Chondrocyte (in vitro differentiated cells): ENCODE measurements around the gene HERC3. TPM values are rescaled to one million over a fixed set of nuclear protein-coding genes. Genes with fewer than 3 reads are reported as not detected.

ENCODE experiments used
- DNase-seq: peaks from one replicate; pipeline ENCODE4 v3.0.0; 2021; ENCODE audit warnings: mixed read lengths, low spot score
- H3K27ac Mint-ChIP-seq: one replicate; pipeline ENCODE4 v1.8.0; 2021; ENCODE audit warnings: mild to moderate bottlenecking, moderate library complexity, mixed read lengths; ENCODE audit not compliant: unreplicated experiment
- H3K27me3 Mint-ChIP-seq: 2 replicates; pipeline ENCODE4 v1.8.0; 2021; ENCODE audit warnings: low read depth, mixed read lengths
- H3K36me3 Mint-ChIP-seq: 2 replicates; pipeline ENCODE4 v1.8.0; 2021; ENCODE audit warnings: low read depth, mixed read lengths
- H3K4me1 Mint-ChIP-seq: 2 replicates; pipeline ENCODE4 v1.8.0; 2021; ENCODE audit warnings: low read depth, mild to moderate bottlenecking, mixed read lengths
- H3K4me3 Mint-ChIP-seq: one replicate; pipeline ENCODE4 v1.8.0; 2021; ENCODE audit warnings: mild to moderate bottlenecking, moderate library complexity, mixed read lengths; ENCODE audit not compliant: unreplicated experiment
- H3K9me3 Mint-ChIP-seq: 2 replicates; pipeline ENCODE4 v1.8.0; 2021; ENCODE audit warnings: low read depth, mixed read lengths
- total RNA-seq: library from RNA; stranded (reverse); gene quantifications from 3 replicates; pipeline ENCODE4 v1.2.1, GENCODE V29; 2021
- TF ChIP-seq, protein P1 (sequence below): fragments of 200-600 bp; sonication (generic); IDR thresholded peaks from 2 replicates; pipeline ENCODE4 v1.5.0; 2021; ENCODE audit warnings: antibody characterized with exemption, mild to moderate bottlenecking, moderate library complexity

HERC3 gene
- total RNA-seq, 1 donor from 2014 or later = 16.7 TPM

DNA sequence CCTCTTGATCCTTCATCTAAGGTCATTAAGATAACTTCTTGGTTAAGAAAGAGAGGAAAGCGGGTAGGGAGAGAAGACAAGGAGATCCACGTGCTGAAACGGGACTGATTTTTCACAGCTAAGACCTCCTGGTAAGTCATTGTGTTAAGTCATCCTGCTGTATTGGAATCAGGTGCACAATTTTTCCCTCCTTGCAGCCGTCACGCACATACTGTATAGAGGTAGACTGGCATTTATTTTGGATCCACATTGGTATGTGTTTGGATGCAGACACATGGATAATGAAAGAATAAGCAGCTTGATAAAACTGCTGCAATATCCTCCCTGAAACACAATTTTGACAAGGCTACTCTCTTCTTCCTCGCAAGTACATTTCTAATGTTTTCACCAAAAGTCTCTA lies 165.5 kb downstream of the HERC3 start:
- Mint-ChIP-seq H3K36me3 (no peaks in the 10 kb centered on the region), H3K27me3 (no peaks in the 10 kb centered on the region), H3K4me1 (peaks cover 59% of the 10 kb centered on the region), H3K9me3 (no peaks in the 10 kb centered on the region), H3K27ac (no peak overlapping the region), H3K4me3 (no peak overlapping the region)
- TF ChIP-seq, protein P1, sequence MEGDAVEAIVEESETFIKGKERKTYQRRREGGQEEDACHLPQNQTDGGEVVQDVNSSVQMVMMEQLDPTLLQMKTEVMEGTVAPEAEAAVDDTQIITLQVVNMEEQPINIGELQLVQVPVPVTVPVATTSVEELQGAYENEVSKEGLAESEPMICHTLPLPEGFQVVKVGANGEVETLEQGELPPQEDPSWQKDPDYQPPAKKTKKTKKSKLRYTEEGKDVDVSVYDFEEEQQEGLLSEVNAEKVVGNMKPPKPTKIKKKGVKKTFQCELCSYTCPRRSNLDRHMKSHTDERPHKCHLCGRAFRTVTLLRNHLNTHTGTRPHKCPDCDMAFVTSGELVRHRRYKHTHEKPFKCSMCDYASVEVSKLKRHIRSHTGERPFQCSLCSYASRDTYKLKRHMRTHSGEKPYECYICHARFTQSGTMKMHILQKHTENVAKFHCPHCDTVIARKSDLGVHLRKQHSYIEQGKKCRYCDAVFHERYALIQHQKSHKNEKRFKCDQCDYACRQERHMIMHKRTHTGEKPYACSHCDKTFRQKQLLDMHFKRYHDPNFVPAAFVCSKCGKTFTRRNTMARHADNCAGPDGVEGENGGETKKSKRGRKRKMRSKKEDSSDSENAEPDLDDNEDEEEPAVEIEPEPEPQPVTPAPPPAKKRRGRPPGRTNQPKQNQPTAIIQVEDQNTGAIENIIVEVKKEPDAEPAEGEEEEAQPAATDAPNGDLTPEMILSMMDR = no peak
- DNase-seq = no peak

Other genes starting within 250 kb of the HERC3 start
- gene HERC6, start 213.6 kb upstream of the HERC3 start, total RNA-seq = 0.79 to 1.0 TPM (median 1.0 TPM) in 3 replicates
- gene HERC5, start 135.4 kb upstream of the HERC3 start, total RNA-seq = 0.40 to 0.56 TPM (median 0.49 TPM) in 3 replicates
- gene PYURF, start 68.7 kb upstream of the HERC3 start, total RNA-seq = 54.9 to 59.9 TPM (median 59.5 TPM) in 3 replicates
- gene NAP1L5, start 105.3 kb downstream of the HERC3 start, total RNA-seq = 5.1 to 9.1 TPM (median 5.8 TPM) in 3 replicates